ENCODE results near the gene MEG3. TPM values are rescaled to one million over a fixed set of nuclear protein-coding genes. Genes with fewer than 3 reads are reported as not detected.

The MEG3 gene
- total RNA-seq, 2 donors from 2014 or later, result 6.5 to 9.5 TPM

DNA sequence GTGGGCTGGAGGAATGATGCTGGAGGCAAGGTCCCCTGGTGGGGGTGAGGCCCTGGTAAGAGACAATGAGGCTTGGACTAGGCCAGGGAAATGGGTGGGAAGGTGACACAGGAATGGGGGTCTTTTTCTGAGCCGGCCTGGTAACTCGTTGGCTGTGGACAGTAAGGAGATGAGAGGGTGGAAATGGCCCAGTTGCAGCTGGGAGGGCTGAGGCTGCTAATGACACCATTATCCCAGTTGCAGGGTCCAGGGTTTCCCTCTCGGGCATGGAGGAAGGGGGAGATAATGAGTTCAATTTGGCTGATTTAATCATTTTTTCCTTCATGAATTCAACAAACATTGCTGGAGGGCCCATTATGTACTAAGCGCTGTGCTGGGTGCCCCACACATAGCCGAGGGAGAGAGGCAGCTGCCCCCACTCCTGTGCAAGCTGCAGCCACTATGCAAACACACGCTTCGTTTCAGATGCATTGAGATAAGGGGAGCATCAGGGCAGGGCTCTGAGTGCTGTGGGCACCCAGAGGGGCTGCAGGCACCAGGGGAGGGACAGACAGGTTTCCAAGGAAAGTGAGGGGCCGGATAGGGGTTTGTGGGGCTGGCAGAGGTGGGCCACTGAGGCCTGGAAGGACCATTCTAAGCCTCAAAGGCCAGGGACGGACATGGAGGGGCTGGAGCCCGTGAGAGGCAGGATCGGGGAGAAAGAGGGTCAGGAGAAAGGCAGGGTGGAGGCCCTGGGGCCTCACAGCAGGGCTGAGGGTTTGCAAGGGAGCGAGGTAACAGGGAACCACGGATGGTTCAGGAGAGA is 43.2 kb upstream of the MEG3 start:
- DNase-seq (ENCODE audit: low spot score), result no peak

DNA sequence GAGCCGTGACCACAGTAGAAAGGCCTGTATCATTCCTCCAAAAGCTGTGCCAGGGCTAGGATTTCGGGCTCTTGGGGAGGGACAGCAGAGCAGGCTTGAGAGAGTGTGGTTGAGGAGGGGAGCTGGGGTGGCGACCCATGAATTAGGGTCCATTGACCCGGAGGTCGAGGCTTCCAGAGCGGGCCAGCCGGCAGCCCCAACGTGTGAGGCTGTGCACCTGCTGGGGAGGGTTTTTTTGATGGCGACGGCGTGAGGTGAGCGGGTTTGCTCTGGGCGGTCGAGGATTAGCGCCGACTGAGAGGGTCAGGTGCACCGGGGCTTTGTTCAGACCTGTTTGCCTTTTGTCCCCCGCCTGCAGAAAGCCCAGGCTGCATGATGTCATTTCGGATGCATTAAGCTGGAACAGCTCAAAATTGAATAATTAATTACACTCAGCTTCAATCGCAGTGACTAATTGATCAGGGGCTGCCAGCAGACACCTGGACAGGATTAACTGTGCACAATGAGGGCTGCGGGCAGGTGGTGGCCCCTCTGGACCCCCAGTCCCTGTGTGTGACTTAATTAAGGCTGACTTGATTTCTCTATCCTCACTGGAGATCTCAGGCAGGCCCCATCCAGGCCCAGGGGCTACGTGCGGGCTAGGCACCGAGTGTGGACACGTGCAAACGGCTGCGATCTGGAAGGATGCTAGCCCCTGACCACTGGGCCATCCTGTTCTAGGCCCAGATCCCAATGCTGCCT is 42.1 kb upstream of the MEG3 start:
- Histone ChIP-seq H3K4me3 (no peak overlapping the region), H3K4me1 (no peaks in the 10 kb centered on the region), H3K36me3 (no peaks in the 10 kb centered on the region), H3K9me3 (no peaks in the 10 kb centered on the region), H3K27ac (no peak overlapping the region), H3K27me3 (no peaks in the 10 kb centered on the region)
- TF ChIP-seq, protein P1, sequence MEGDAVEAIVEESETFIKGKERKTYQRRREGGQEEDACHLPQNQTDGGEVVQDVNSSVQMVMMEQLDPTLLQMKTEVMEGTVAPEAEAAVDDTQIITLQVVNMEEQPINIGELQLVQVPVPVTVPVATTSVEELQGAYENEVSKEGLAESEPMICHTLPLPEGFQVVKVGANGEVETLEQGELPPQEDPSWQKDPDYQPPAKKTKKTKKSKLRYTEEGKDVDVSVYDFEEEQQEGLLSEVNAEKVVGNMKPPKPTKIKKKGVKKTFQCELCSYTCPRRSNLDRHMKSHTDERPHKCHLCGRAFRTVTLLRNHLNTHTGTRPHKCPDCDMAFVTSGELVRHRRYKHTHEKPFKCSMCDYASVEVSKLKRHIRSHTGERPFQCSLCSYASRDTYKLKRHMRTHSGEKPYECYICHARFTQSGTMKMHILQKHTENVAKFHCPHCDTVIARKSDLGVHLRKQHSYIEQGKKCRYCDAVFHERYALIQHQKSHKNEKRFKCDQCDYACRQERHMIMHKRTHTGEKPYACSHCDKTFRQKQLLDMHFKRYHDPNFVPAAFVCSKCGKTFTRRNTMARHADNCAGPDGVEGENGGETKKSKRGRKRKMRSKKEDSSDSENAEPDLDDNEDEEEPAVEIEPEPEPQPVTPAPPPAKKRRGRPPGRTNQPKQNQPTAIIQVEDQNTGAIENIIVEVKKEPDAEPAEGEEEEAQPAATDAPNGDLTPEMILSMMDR (IDR thresholded peaks at IDR 0.05), result no peak
- no peak for DNase-seq (ENCODE audit: low spot score)

More for the DNA sequence above, 43.2 kb upstream of the MEG3 start:
- H3K4me1 ChIP-seq, result no peaks in the 10 kb centered on the region
- no peaks in the 10 kb centered on the region for H3K36me3 ChIP-seq
- no peaks in the 10 kb centered on the region for H3K27me3 ChIP-seq
- no peak overlapping the region for H3K27ac ChIP-seq
- no peak overlapping the region for H3K4me3 ChIP-seq
- TF ChIP-seq, protein P1 (IDR thresholded peaks at IDR 0.05), result no peak
- H3K9me3 ChIP-seq, result no peaks in the 10 kb centered on the region

DNA sequence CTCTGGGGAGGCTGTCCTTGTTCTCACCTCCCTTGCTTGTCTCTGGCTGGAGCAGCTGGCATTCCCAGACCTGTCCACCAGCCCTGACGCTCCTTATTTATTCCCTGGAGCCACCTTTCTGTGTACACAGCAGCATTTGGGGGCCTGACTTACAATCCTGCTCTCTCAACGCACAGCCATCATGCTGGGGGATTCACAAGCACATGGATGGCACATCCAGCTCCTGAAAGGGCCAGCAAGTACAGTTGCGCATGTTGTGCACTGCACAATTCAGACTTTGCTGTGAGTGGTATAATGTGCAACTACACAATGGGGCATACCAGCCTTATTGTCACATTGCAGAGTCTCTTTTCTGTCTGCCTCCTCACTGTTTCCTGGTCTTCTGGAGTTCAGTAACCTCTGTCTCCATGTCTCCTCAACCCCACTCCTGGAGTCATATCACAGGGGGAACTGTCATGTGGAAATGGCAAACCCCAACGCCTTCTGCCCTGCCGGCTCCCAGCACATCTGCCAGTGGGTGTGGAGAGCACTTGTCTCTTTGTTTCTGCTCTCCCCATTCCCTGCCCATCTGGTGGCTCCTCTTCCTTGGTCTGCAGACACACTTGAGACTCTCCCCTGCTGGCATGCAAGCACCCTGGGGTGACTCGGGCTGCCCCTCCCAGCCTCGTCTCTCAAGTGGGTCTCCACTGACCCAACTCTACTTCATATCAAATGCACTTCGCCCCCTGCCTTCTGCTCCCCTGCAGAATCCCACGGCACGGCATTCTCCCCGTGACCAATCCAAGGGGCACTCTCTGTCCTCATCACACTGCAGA is 41.2 kb upstream of the MEG3 start:
- TF ChIP-seq, protein P1 (IDR thresholded peaks at IDR 0.05), result no peak
- no peak for DNase-seq (ENCODE audit: low spot score)
- Histone ChIP-seq H3K9me3 (no peaks in the 10 kb centered on the region), H3K27ac (no peak overlapping the region), H3K4me1 (no peaks in the 10 kb centered on the region), H3K36me3 (no peaks in the 10 kb centered on the region), H3K27me3 (no peaks in the 10 kb centered on the region), H3K4me3 (no peak overlapping the region)

DNA sequence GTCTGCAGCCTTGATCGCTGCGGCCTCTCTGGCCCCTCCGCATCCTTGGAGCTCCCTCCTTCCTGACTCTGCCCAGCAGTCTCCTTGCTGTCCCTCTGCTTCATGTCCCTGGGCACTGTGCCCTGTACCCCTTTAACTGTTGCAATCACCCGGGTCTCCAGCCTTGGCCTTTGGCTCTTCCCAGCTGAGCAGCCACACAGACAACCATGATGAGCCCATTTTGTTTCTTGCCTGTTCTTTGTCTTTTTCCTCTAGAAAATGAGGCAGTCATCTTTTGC is 40.6 kb upstream of the MEG3 start:
- H3K4me1 ChIP-seq, result no peaks in the 10 kb centered on the region
- no peak overlapping the region for H3K27ac ChIP-seq
- no peak for DNase-seq (ENCODE audit: low spot score)

DNA sequence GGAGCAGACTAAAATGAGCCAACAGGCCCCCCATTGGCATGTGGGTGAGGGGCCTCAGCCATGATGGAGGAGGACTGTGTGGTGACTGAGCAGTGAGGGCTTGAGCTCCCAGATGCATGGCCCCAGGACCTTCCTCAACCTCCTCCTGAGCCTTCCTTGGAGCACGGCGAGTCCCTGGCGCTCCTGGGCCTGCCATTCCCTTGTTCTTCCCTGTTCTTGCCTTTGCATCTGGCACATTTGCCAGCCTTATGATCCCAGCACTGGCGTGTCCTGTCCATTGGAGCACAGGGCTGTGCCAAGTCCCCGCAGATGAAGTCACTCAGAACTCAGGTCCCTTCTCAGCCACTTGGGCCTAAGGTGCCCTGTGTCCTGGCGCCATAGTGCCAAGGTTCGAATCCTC is 40.3 kb upstream of the MEG3 start:
- no peaks in the 10 kb centered on the region for H3K9me3 ChIP-seq
- H3K27me3 ChIP-seq, result no peaks in the 10 kb centered on the region
- H3K4me3 ChIP-seq, result no peak overlapping the region
- DNase-seq (ENCODE audit: low spot score), result no peak
- H3K27ac ChIP-seq, result no peak overlapping the region
- no peaks in the 10 kb centered on the region for H3K4me1 ChIP-seq
- no peaks in the 10 kb centered on the region for H3K36me3 ChIP-seq
- TF ChIP-seq, protein P1 (IDR thresholded peaks at IDR 0.05), result no peak

More for the DNA sequence above, 40.6 kb upstream of the MEG3 start:
- Histone ChIP-seq H3K36me3 (no peaks in the 10 kb centered on the region), H3K27me3 (no peaks in the 10 kb centered on the region), H3K4me3 (no peak overlapping the region), H3K9me3 (no peaks in the 10 kb centered on the region)
- TF ChIP-seq, protein P1 (IDR thresholded peaks at IDR 0.05), result no peak
